ENCODE measurements around the gene TBL1XR1.

DNA sequence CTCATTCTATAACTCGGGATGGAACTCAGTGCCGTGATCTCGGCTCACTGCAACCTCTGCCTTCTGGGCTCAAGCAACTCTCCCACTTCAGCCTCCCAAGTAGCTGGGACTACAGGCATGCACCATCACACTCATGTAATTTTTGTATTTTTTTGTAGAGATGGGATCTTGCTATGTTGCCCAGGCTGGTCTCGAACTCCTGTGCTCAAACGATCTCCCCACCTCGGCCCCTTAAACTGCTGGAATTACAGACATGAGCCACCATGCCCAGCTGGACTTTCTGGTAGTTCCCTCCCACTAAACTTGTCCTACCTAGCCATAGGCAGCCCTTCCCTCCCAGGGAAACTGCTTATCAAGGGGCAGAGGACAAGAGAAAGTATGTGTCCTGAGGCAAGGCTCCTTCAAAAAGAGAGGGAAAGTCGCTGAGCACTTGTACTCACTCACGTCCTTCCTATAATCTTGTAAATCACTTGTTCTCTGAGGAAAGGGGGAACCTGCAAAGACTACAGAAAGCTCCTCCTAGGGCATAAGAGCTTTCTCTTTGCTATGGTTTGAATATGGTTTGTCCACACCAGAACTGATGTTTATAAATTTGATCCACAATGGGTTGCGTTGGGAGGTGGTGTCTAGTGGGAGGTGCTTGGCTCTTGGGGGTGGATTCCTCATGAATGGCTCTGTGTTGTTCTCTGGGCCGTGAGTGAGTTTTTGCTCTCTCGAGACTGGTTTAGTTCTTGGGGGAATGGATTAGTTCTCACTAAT is 13.6 kb upstream of the TBL1XR1 start:
- TF ChIP-seq, protein P1, sequence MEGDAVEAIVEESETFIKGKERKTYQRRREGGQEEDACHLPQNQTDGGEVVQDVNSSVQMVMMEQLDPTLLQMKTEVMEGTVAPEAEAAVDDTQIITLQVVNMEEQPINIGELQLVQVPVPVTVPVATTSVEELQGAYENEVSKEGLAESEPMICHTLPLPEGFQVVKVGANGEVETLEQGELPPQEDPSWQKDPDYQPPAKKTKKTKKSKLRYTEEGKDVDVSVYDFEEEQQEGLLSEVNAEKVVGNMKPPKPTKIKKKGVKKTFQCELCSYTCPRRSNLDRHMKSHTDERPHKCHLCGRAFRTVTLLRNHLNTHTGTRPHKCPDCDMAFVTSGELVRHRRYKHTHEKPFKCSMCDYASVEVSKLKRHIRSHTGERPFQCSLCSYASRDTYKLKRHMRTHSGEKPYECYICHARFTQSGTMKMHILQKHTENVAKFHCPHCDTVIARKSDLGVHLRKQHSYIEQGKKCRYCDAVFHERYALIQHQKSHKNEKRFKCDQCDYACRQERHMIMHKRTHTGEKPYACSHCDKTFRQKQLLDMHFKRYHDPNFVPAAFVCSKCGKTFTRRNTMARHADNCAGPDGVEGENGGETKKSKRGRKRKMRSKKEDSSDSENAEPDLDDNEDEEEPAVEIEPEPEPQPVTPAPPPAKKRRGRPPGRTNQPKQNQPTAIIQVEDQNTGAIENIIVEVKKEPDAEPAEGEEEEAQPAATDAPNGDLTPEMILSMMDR (IDR thresholded peaks at IDR 0.05), result no peak
- no peak for TF ChIP-seq POLR2A (IDR thresholded peaks at IDR 0.05)
